ENCODE data around the gene SYNDIG1. TPM values are rescaled to one million over a fixed set of nuclear protein-coding genes. Genes with fewer than 3 reads are reported as not detected.

Gene SYNDIG1
- total and polyA plus RNA-seq, 9 of the 15 experiments (the other 6 are each of a cell fraction or from before 2014, with no cell fraction given): not detected

DNA sequence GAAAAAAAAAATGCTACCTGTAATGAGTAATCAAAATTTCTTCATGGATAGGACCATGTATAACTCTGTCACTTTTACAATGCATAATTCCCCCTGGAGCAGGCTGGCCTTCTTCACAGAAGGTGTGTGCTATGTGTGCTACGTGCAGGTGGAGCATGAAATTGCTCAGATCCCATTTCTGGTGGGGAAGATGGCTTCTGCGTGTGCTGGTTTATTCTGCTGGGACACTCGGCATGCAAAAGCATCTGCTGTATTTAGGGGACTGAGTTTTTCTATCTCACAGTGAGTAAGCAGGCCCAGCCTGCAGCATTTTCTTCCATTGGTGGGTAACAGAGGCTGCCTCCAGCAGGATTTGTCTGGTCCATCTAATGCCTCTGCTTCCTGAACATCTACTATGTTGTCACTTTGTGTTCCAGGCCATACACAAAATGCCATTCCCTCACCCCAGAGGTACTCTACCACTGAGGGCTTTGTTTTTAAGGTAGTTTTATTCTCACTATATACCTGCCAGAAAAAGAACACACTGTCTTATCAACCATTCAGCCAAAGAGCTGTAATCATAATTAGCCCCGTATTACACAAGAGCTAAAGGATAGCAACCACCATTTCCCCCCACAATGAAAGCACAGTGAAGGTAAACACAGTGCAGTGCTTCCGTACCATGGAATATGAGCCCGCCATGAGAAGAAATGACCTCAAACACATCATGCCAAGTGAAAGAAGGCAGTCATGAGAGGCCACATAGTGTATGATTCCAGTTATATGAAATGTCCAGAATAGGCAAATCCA is 62.4 kb downstream of the SYNDIG1 start:
- Histone ChIP-seq H3K27ac (ENCODE audit: extremely low read depth, low read depth, low read length) (no peak overlapping the region), H3K4me3 (no peak overlapping the region), H3K27me3 (ENCODE audit: control insufficient read depth in 2 of 2, insufficient read depth in 2 of 2, low read length in 2 of 2) (no peaks in the 10 kb centered on the region), H3K9me3 (replicated peaks; ENCODE audit: control insufficient read depth, insufficient read depth, low read depth, low read length) (no peaks in the 10 kb centered on the region), H3K4me2 (ENCODE audit: insufficient read depth, low read length) (no peak overlapping the region), H3K36me3 (ENCODE audit: control insufficient read depth, insufficient read depth, low read length) (no peaks in the 10 kb centered on the region), H2AFZ (ENCODE audit: low read depth, low read length) (no peak overlapping the region), H3K79me2 (ENCODE audit: control insufficient read depth, insufficient read depth, low read length) (no peaks in the 10 kb centered on the region), H3K9me1 (ENCODE audit: control insufficient read depth, insufficient read depth, low read length) (no peaks in the 10 kb centered on the region), H3K4me1 (replicated peaks in 1 of 2; ENCODE audit: control insufficient read depth in 2 of 2, insufficient read depth in 2 of 2, low read length in 2 of 2) (no peaks in the 10 kb centered on the region), H4K20me1 (replicated peaks; ENCODE audit: control insufficient read depth, insufficient read depth, low read length) (no peaks in the 10 kb centered on the region), H3K9ac (ENCODE audit: insufficient read depth in 1 of 2, low read depth in 2 of 2, low read length in 2 of 2) (no peak overlapping the region)
- BruUV-seq (replicated peaks): no TSS peak
- WGBS (ENCODE audit: insufficient coverage, low coverage, missing lambda C conversion rate): 0% methylated on average over 6 of the region's 6 CpGs
- CTCF ChIA-PET (ENCODE audit: low intra/inter-chr PET ratio): no interaction called here
- intact Hi-C loops (cut with micrococcal nuclease): no loop called here
- ATAC-seq (no peak), FAIRE-seq (no peak), DNase-seq (ENCODE audit: extremely low read depth in 1 of 4, low spot score in 3 of 4) (no peak)
- in situ Hi-C loops (cut with MboI): no loop called here
- POLR2A ChIA-PET: no interaction called here
- TF ChIP-seq RCOR1 (IDR thresholded peaks at IDR 0.05; ENCODE audit: borderline replicate concordance in 1 of 2, low read depth in 2 of 2, low read length in 2 of 2) (no peak), NR2F6 (CRISPR knock-in tag; IDR thresholded peaks at IDR 0.05) (no peak), ZFX (CRISPR knock-in tag; IDR thresholded peaks at IDR 0.05) (no peak), RFX7 (CRISPR knock-in tag; IDR thresholded peaks at IDR 0.05) (no peak), MEF2D (tag; conservative IDR thresholded peaks at IDR 0.05; ENCODE audit: low read depth) (no peak)
- TF ChIP-seq, protein P1, sequence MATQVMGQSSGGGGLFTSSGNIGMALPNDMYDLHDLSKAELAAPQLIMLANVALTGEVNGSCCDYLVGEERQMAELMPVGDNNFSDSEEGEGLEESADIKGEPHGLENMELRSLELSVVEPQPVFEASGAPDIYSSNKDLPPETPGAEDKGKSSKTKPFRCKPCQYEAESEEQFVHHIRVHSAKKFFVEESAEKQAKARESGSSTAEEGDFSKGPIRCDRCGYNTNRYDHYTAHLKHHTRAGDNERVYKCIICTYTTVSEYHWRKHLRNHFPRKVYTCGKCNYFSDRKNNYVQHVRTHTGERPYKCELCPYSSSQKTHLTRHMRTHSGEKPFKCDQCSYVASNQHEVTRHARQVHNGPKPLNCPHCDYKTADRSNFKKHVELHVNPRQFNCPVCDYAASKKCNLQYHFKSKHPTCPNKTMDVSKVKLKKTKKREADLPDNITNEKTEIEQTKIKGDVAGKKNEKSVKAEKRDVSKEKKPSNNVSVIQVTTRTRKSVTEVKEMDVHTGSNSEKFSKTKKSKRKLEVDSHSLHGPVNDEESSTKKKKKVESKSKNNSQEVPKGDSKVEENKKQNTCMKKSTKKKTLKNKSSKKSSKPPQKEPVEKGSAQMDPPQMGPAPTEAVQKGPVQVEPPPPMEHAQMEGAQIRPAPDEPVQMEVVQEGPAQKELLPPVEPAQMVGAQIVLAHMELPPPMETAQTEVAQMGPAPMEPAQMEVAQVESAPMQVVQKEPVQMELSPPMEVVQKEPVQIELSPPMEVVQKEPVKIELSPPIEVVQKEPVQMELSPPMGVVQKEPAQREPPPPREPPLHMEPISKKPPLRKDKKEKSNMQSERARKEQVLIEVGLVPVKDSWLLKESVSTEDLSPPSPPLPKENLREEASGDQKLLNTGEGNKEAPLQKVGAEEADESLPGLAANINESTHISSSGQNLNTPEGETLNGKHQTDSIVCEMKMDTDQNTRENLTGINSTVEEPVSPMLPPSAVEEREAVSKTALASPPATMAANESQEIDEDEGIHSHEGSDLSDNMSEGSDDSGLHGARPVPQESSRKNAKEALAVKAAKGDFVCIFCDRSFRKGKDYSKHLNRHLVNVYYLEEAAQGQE (IDR thresholded peaks at IDR 0.05; ENCODE audit: borderline replicate concordance): no peak
- TF ChIP-seq, protein P1 (CRISPR knock-in tag; IDR thresholded peaks at IDR 0.05; ENCODE audit: low read depth): no peak
- TF ChIP-seq, protein P2, sequence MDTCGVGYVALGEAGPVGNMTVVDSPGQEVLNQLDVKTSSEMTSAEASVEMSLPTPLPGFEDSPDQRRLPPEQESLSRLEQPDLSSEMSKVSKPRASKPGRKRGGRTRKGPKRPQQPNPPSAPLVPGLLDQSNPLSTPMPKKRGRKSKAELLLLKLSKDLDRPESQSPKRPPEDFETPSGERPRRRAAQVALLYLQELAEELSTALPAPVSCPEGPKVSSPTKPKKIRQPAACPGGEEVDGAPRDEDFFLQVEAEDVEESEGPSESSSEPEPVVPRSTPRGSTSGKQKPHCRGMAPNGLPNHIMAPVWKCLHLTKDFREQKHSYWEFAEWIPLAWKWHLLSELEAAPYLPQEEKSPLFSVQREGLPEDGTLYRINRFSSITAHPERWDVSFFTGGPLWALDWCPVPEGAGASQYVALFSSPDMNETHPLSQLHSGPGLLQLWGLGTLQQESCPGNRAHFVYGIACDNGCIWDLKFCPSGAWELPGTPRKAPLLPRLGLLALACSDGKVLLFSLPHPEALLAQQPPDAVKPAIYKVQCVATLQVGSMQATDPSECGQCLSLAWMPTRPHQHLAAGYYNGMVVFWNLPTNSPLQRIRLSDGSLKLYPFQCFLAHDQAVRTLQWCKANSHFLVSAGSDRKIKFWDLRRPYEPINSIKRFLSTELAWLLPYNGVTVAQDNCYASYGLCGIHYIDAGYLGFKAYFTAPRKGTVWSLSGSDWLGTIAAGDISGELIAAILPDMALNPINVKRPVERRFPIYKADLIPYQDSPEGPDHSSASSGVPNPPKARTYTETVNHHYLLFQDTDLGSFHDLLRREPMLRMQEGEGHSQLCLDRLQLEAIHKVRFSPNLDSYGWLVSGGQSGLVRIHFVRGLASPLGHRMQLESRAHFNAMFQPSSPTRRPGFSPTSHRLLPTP (IDR thresholded peaks at IDR 0.05; ENCODE audit: borderline replicate concordance, extremely low read depth, insufficient read length): no peak
